ENCODE measurements around the gene WIPF3.

The WIPF3 gene

GRCh38 chr7:29809533-29810155 is 3.3 kb downstream of the WIPF3 start:
- DNase-seq = no peak

- DNase-seq = no peak
Observed at GRCh38 chr7:29810297-29810696, 4.0 kb downstream of the WIPF3 start.

GRCh38 chr7:29810813-29811482 is 4.6 kb downstream of the WIPF3 start:
- no peak for DNase-seq

GRCh38 chr7:29811586-29811985 is 5.3 kb downstream of the WIPF3 start:
- no peak for DNase-seq

GRCh38 chr7:29812185-29812876 is 6.0 kb downstream of the WIPF3 start:
- DNase-seq = no peak

- no peak for DNase-seq
Observed at GRCh38 chr7:29815181-29816105, 9.1 kb downstream of the WIPF3 start.

GRCh38 chr7:29818308-29818707 is 12.0 kb downstream of the WIPF3 start:
- DNase-seq = no peak

GRCh38 chr7:29825775-29826529 is 19.6 kb downstream of the WIPF3 start:
- DNase-seq = no peak

- no peak for DNase-seq
Observed at GRCh38 chr7:29826530-29826822, 20.2 kb downstream of the WIPF3 start.

- no peak for DNase-seq
Observed at GRCh38 chr7:29826904-29827303, 20.6 kb downstream of the WIPF3 start.

GRCh38 chr7:29831705-29832104 is 25.4 kb downstream of the WIPF3 start:
- no peak for DNase-seq

- no peak for DNase-seq
Observed at GRCh38 chr7:29833929-29834328, 27.6 kb downstream of the WIPF3 start.

- no peak for DNase-seq
Observed at GRCh38 chr7:29835718-29836117, 29.4 kb downstream of the WIPF3 start.

- DNase-seq = no peak
Observed at GRCh38 chr7:29839302-29839701, 33.0 kb downstream of the WIPF3 start.

GRCh38 chr7:29839921-29840320 is 33.6 kb downstream of the WIPF3 start:
- no peak for DNase-seq

- no peak for DNase-seq
Observed at GRCh38 chr7:29840701-29841100, 34.4 kb downstream of the WIPF3 start.

- DNase-seq = no peak
Observed at GRCh38 chr7:29841926-29842701, 35.8 kb downstream of the WIPF3 start.

- DNase-seq = no peak
Observed at GRCh38 chr7:29843093-29843492, 36.8 kb downstream of the WIPF3 start.

GRCh38 chr7:29843726-29844125 is 37.4 kb downstream of the WIPF3 start:
- no peak for DNase-seq

- no peak for DNase-seq
Observed at GRCh38 chr7:29844559-29844958, 38.3 kb downstream of the WIPF3 start.

- no peak for DNase-seq
Observed at GRCh38 chr7:29847496-29847895, 41.2 kb downstream of the WIPF3 start.

GRCh38 chr7:29847916-29848315 is 41.6 kb downstream of the WIPF3 start:
- no peak for DNase-seq
